A549 (cell line): ENCODE data around the gene PTCD2.

Experiments used
- EP300 ChIP-seq, 2 experiments: fragments of >200 bp; sonication (Bioruptor Twin); formaldehyde crosslinking; IDR thresholded peaks; 2 replicates in 1 of 2; 3 replicates in 1 of 2; pipeline ENCODE4 v1.6.1; 2016 to 2017
- HDAC2 ChIP-seq: fragments of 200-600 bp; sonication (generic); IDR thresholded peaks from 2 replicates; pipeline ENCODE4 v1.6.1; 2016
- HOXB5 ChIP-seq: fragments of 250-450 bp; sonication (Bioruptor Pico); IDR thresholded peaks from 2 replicates; pipeline ENCODE4 v1.5.0; 2020; ENCODE audit warnings: mild to moderate bottlenecking, moderate library complexity
- JUNB ChIP-seq: fragments of >200 bp; sonication (Bioruptor Twin); formaldehyde crosslinking; IDR thresholded peaks from 2 replicates; pipeline ENCODE4 v1.6.1; 2016
- KDM5A ChIP-seq: fragments of 200-600 bp; sonication (generic); IDR thresholded peaks from 2 replicates; pipeline ENCODE4 v1.6.1; 2016; ENCODE audit warnings: antibody characterized with exemption, mild to moderate bottlenecking
- MAZ ChIP-seq: fragments of 150-350 bp; IDR thresholded peaks from 2 replicates; pipeline ENCODE4 v1.6.1; 2014; ENCODE audit warnings: antibody characterized with exemption, low read depth, low read length, borderline replicate concordance
- POLR2A ChIP-seq: IDR thresholded peaks from 2 replicates; pipeline ENCODE4 v1.6.1; 2012; ENCODE audit warnings: mild to moderate bottlenecking, low read length
- RAD21 ChIP-seq, 2 experiments: fragments of >200 bp in 1 of 2; sonication (Bioruptor Twin) in 1 of 2; formaldehyde crosslinking in 1 of 2; IDR thresholded peaks in 1 of 2; conservative IDR thresholded peaks in 1 of 2; 2 replicates in 1 of 2; 3 replicates in 1 of 2; pipeline ENCODE4 v1.6.1; 2012 to 2018; ENCODE audit warnings: inconsistent platforms in 1 of 2
- RCOR1 ChIP-seq: fragments of 150-350 bp; IDR thresholded peaks from 2 replicates; pipeline ENCODE4 v1.6.1; 2014; ENCODE audit warnings: antibody characterized with exemption, low read length, low read depth
- RFX5 ChIP-seq: fragments of 450-650 bp; IDR thresholded peaks from 2 replicates; pipeline ENCODE4 v1.7.1; 2014; ENCODE audit warnings: antibody characterized with exemption, mild to moderate bottlenecking, moderate library complexity
- SMC3 ChIP-seq: fragments of >200 bp; sonication (Bioruptor Twin); formaldehyde crosslinking; IDR thresholded peaks from 3 replicates; pipeline ENCODE4 v1.6.1; 2018; ENCODE audit warnings: inconsistent platforms
- TP53 ChIP-seq: fragments of 250-450 bp; sonication (Bioruptor Pico); IDR thresholded peaks from 2 replicates; pipeline ENCODE4 v1.5.0; 2021; ENCODE audit warnings: mild to moderate bottlenecking, moderate library complexity
- ZSCAN20 ChIP-seq: fragments of 250-450 bp; sonication (Bioruptor Pico); IDR thresholded peaks from 2 replicates; pipeline ENCODE4 v1.8.0; 2022; ENCODE audit warnings: mild to moderate bottlenecking, moderate library complexity
- TF ChIP-seq, protein P1 (sequence below): fragments of >200 bp; sonication (Bioruptor Twin); formaldehyde crosslinking; IDR thresholded peaks from 3 replicates; pipeline ENCODE4 v1.5.1; 2016

DNA sequence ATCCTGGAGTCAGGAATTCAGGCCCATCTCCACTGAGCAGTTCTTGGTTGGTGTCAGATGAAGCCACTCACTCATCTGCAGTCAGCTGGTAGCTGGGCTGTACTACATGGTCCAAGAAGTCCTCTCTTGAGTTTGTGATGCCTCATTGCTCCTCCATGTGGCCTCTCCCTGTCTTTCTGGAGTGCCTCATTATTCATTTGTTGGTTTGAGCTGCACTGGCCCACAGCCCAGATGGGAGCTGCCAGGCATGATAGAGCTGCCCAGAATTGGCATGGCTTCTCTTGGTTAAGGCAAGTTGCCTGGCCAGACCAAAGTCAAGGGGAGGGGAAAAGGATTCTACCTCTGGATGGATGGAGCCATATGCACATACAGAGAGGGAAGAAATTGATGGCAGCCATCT is 8.0 kb downstream of the PTCD2 start:
- no peak for TF ChIP-seq POLR2A
- TF ChIP-seq, protein P1, sequence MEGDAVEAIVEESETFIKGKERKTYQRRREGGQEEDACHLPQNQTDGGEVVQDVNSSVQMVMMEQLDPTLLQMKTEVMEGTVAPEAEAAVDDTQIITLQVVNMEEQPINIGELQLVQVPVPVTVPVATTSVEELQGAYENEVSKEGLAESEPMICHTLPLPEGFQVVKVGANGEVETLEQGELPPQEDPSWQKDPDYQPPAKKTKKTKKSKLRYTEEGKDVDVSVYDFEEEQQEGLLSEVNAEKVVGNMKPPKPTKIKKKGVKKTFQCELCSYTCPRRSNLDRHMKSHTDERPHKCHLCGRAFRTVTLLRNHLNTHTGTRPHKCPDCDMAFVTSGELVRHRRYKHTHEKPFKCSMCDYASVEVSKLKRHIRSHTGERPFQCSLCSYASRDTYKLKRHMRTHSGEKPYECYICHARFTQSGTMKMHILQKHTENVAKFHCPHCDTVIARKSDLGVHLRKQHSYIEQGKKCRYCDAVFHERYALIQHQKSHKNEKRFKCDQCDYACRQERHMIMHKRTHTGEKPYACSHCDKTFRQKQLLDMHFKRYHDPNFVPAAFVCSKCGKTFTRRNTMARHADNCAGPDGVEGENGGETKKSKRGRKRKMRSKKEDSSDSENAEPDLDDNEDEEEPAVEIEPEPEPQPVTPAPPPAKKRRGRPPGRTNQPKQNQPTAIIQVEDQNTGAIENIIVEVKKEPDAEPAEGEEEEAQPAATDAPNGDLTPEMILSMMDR: no peak
- TF ChIP-seq KDM5A: no peak
- TF ChIP-seq SMC3: no peak
- no peak for TF ChIP-seq TP53 (CRISPR knock-in tag)
- no peak for TF ChIP-seq JUNB
- TF ChIP-seq MAZ: no peak
- TF ChIP-seq RCOR1: no peak
- TF ChIP-seq HOXB5: no peak
- TF ChIP-seq EP300 (IDR thresholded peaks at IDR 0.05): no peak
- no peak for TF ChIP-seq RFX5
- TF ChIP-seq HDAC2: no peak
- TF ChIP-seq ZSCAN20 (CRISPR knock-in tag): no peak
- no peak for TF ChIP-seq RAD21 (conservative IDR thresholded peaks at IDR 0.05 in 1 of 2, IDR thresholded peaks at IDR 0.05 in 1 of 2)
